ENCODE data around the gene PANX2.
"Not testable (repeated sequence)": the region's sequence is repeated elsewhere in the genome, so short reads cannot be mapped to it uniquely, and the experiment has no call there.

Gene PANX2

DNA sequence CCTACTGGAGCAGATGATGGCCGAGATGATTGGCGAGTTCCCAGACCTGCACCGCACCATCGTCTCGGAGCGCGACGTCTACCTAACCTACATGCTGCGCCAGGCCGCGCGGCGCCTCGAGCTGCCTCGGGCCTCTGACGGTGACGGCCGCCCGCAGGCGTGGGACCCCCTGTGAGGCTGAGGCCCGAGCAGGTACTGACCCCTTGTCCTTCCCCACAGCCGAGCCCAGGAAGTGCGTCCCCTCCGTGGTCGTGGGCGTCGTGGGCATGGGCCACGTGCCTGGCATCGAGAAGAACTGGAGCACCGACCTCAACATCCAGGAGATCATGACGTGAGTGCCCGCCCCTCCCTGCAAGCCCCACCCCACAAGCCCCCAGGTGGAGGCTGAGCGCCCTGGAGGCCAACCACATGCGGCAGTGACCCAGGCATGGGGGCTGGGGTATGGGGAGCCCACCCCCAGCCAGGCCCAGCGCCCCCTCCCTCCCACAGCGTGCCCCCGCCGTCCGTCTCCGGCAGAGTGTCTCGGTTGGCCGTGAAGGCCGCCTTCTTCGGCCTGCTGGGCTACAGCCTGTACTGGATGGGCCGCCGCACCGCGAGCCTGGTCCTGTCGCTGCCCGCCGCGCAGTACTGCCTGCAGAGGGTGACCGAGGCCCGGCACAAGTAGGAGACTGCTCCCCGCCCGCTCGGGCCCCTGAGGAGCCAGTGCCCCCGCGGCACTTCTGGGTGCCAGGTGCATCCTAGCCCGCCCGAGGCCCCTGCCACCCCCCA lies 27.5 kb downstream of the PANX2 start:
- no peak for DNase-seq (ENCODE audit: low read depth in 2 of 2)

DNA sequence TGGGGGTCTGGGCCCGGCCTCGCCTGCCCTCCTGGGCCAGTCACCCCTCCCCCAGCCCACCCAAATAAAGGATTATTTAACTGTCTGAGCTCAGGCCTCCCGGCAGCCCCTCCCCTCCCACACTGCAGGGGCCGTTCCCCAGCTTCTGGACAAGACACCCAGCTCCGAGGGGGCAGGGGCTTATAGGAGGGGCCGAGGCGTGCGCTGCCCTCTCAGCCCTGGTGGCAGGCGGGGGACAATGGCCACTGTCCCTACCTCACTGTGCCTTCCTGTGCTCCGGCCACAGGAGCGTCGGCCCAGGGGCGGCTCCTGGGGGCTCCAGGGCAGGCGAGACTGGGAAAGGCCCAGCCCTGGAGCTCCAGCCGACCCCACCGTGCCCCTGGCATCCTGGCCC lies 28.1 kb downstream of the PANX2 start:
- no peak for DNase-seq (ENCODE audit: low read depth in 2 of 2)

DNA sequence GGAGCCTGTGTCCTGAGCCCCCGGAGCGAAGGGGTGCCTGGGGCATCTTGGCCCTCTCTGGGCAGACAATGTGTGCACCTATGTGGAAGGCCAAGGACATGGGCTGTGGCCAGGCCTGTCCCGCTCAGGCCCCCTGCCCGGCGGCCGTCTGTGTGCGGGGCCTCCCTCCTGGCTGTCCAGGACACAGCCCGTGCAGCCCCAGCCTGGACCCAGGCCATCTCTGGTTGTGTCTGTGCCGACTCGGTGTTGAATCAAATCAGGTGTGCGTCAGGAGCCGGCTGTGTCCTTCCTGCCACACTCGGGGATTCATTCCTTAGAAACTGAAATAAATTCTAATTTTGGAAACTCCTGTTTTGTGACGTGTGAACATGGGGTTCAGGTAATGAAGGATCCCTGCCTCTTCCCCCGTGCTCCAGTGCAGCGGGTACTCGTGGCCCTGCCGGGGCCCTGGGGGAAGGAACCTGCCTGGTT lies 28.8 kb downstream of the PANX2 start:
- DNase-seq (ENCODE audit: low read depth in 2 of 2), result no peak

DNA sequence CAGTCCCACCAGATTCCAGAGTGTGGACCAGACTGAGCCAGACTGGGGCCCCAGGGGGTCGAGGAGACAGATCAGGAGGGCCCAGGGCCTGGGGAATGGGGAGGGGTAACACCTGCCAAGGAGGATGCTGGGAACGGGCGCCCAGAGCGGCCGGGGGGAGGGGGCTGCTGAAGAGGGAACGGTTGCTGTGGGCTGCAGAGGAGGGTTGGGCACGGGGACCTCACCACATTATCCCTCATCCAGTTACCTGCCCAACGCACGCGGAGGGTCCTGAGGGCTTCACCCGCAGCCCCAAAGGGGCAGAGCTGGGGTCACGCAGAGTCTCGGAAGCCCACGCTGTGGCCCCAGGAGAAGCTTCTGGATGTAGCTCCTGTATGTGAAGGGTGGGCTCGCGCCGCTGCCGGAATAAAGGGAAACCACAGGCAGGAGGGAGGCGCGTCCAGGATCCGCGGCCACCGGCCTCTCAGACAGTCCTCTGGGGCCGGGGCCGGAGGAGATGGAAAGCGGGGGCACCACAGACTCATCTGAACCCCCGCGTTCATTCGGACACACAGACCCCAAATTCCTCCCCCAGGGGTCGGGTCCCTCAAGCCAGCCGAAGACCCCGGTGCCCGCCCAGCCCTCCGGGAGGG lies 29.4 kb downstream of the PANX2 start:
- DNase-seq (ENCODE audit: low read depth in 2 of 2), result no peak

DNA sequence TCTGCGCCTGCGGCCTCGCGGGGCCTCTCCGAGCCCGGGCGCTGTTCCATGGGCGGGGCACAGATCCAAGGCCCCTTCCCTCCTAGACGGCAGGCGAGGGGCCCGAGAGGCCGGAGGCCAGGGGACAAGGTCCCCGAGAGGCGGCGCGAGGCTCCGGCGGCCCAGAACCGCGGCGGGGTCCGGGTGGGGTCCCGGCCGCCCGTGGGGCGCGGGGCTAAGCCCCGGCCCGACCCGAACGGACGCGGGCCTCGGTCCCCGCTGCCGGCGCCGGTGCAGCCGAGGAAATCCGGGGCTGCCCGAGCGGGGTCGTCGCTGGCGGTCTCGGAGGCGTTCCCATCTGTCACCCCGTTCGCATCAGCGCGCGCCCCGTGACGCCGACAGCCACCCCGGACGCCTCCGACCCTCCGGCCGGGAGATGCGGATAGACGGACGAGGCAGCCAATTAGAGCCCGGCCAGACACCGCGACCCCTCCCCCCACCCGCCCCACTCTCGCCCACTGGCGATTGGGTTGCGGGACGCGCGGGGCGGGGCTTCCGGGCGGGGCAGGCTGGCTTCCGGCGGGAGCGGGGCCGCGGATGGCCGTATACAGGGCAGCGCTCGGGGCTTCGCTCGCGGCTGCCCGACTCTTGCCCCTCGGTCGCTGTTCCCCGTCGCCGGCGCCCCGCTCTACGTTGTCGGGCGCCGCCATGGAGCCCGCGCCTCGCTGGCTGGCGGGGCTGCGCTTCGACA lies 30.1 kb downstream of the PANX2 start, which contains the start of gene SELENOO:
Gene SELENOO, plus strand, starts transcription at position 551 of the 730 bp plus-strand sequence. Its CDS starts 26 bp downstream, at position 577.
- DNase-seq (ENCODE audit: low read depth in 2 of 2), result peak; percentile 77 to 78

DNA sequence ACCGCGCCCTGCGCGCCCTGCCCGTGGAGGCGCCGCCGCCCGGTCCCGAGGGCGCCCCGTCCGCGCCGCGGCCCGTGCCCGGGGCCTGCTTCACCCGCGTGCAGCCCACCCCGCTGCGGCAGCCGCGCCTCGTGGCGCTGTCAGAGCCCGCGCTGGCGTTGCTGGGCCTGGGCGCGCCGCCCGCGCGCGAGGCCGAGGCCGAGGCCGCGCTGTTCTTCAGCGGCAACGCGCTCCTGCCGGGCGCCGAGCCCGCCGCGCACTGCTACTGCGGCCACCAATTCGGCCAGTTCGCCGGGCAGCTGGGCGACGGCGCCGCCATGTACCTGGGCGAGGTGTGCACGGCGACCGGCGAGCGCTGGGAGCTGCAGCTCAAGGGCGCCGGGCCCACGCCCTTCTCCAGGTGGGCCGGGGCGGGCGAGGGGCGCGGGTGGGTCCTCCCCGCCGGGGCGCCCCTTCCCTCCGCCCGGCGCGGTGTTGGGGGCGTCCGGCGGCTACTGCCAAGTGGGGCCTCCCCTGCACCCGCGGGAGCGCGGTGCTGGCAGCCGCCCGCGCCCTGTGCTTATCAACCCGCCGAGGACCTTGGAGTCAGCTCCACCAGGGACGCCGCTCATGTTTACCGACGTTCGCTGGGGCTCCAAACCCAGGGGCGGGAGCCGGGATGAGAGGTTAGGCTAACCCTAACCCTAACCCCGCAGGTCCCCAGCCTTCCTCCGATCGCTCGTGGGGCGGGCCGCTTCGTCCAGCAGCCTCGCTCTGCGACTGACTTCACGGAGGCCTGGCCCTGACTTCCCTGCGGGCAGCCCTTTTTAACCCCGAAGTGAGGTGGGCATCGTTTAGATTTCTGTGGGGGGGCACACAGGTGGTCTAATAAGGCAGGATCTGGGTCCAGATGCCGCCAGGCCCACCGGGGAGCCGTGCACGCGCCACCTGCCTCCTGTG lies 30.9 kb downstream of the PANX2 start:
- DNase-seq (ENCODE audit: low read depth in 2 of 2), result no peak

DNA sequence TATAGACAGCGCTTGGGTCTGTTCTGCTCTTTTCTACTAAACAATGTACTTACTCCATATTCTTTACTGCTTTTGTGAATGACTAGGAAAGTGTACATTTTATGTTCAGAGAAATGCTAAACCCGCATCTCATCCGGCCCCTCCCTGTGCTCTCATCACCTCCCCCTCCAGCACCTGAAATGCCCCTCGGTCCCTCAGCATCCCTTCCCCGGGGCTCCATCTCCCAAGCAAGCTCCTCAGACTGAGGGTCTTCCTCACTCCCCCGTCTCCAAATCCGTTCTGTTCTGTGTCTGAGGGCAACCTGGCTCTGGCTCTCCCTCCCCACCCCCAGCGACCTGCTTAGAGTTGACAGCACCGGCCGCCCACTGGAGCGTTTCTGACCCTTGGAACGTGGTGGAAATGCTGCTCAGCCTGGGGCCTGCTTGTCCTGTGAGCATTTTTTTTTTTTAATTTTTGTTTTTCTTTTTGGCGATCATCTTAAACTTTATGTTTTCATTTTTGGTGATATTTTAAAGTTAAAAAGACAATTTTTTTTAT lies 31.7 kb downstream of the PANX2 start:
- no peak for DNase-seq (ENCODE audit: low read depth in 2 of 2)

DNA sequence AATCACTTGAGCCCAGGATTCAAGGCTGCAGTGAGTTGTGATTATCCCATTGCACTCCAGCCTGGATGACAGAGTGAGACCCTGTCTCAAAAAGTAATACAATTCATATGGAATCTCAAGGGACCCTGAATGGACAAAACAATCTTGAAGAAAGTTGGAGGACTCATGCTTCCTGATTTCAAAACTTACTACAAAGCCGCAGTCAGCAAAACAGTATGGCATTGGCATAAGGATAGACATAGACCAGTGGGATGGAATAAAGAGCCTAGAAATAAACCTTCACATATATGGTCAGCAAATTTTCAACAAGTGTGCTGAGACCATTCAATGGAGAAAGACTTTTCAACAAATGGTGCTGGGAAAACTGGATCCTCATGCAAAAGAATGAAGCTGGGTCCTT lies 32.8 kb downstream of the PANX2 start:
- DNase-seq (ENCODE audit: low read depth in 2 of 2), result no peak

DNA sequence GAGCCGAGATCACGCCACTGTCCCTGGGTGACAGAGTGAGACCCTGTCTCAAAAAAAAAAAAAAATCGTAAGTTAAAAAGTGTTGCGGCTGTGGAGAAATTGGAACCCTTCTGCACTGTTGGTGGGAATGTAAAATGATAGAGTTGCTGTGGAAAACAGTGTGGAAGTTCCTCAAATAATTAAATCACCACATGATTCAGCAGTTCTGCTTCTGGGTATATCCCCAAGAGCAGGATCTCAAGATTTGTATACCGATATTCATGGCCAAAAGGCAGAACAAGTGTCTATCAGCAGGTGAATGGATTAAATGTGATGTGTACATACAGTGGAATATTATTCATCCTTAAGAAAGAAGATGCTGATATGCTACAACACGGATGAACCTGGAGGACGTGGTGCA lies 34.0 kb downstream of the PANX2 start:
- no peak for DNase-seq (ENCODE audit: low read depth in 2 of 2)

DNA sequence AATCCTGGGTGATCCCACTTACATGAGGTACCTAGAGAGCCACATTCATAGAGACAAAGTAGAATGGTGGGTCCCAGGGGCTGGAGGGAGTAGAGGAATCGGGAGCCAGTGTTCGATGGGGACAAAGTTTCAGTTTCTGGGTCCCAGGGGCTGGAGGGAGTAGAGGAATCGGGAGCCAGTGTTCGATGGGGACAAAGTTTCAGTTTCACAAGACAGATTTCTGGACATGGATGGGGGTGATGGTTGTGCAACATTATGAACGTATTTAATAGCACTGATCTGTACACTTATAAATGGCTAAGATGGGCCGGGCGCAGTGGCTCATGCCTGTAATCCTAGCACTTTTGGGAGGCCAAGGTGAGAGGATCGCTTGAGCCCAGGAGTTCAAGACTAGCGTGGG lies 34.5 kb downstream of the PANX2 start:
- not testable (repeated sequence) for DNase-seq (ENCODE audit: low read depth in 2 of 2)

DNA sequence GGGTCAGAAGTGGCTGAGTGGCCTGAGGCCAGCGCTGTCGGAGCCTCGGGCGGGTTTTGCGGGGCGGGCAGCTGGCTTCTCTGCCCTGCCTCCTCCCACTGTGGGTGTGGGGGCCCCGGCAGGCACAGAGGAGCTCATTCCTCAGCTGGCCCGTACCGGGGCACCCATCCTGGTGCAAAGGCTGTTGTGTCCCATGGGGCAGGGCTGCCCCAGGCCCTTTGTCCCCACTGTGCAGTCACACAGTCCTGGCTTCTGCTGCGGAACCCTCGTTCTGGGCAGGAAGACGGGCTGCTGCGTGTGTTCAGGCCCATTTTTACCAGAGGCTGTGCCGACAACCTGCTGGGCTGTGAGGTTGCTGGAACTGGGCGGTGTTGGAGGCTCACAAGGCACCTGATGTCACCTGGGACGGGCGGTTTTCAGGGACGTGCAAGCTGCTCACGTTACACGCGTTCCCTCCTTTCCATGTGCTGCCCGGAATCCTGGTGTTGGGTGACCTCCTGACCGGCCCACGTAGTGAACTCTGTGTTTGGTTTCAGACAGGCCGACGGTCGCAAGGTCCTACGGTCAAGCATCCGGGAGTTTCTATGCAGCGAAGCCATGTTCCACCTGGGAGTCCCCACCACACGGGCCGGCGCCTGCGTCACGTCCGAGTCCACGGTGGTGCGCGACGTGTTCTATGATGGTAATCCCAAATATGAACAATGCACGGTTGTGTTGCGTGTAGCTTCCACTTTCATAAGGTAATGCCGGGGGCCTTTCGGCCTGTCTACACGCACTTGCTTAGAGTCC lies 35.4 kb downstream of the PANX2 start:
- no peak for DNase-seq (ENCODE audit: low read depth in 2 of 2)

DNA sequence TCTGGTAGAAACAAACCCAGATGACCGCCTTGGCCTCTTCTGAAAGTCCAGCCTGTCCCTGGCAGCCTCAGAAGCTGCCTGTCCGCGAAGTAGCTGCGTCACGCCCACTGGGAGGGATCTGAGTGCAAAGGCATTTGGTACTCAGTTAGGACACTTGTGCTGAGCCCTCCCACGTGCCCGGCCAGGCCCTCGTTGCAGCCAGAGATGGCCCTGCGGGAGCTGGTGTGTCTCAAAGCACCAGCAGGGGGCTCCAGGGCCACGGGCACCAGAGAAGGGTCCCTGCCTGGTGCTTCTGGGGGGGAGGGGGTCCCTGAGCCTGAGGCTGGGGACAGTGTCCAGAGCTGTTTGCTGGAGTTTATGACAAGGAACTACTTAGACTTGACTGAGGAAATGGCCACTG lies 36.1 kb downstream of the PANX2 start:
- no peak for DNase-seq (ENCODE audit: low read depth in 2 of 2)

DNA sequence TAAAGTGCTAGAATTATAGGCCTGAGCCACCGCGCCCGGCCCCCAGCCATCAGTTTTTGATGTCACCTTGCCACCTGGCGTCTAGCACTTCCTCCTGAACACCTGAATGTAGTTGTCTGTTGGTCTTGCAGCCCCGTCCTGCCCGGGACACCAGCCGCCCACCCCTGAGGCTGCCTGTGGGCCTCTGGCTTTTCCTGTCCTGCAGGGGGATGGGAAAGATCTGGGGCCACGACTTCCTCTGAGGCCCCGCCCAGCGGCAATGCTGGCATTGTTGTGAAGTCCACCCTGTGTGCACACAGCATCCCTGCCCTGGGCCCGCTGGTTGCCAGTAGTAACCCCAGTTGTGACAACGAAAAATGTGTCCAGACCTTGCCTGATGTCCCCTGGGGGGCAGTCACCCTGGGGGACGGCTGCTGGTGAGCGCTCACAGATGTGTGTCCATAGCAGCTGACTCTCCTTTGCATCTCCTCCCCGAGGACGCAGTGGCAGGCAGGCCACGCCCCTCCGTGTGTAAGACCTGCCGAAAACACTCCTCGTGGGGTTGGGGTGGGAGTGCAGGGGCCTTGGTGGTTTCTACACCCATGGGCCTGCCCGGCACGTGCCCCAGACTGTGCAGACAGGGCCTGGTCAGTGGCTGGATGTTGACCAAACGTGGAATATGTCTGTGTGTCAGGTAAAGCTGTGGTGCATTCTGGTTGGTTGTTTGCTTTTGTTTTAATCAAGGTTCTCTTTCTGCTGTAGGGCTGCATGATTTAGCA lies 37.0 kb downstream of the PANX2 start:
- no peak for DNase-seq (ENCODE audit: low read depth in 2 of 2)

DNA sequence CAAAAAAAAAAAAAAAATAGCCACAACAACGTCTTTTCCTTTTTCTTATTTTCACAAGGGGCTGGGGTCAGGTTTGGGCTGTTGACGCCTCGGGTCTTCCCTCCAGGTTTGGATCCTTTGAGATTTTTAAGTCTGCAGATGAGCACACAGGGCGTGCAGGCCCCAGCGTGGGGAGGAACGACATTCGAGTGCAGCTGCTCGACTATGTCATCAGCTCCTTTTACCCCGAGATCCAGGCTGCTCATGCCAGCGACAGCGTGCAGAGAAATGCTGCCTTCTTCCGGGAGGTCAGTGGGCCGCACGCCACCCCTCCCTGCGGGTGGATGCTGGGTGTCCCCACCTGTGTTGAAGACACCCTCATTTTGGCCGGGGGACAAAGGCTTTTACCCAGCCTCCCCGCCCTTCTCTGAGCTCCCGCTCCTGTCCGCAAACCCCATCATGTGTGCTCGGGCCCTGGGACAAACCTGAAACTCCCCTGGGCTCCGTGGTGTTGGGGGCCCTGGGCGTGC lies 38.0 kb downstream of the PANX2 start:
- DNase-seq (ENCODE audit: low read depth in 2 of 2), result no peak

DNA sequence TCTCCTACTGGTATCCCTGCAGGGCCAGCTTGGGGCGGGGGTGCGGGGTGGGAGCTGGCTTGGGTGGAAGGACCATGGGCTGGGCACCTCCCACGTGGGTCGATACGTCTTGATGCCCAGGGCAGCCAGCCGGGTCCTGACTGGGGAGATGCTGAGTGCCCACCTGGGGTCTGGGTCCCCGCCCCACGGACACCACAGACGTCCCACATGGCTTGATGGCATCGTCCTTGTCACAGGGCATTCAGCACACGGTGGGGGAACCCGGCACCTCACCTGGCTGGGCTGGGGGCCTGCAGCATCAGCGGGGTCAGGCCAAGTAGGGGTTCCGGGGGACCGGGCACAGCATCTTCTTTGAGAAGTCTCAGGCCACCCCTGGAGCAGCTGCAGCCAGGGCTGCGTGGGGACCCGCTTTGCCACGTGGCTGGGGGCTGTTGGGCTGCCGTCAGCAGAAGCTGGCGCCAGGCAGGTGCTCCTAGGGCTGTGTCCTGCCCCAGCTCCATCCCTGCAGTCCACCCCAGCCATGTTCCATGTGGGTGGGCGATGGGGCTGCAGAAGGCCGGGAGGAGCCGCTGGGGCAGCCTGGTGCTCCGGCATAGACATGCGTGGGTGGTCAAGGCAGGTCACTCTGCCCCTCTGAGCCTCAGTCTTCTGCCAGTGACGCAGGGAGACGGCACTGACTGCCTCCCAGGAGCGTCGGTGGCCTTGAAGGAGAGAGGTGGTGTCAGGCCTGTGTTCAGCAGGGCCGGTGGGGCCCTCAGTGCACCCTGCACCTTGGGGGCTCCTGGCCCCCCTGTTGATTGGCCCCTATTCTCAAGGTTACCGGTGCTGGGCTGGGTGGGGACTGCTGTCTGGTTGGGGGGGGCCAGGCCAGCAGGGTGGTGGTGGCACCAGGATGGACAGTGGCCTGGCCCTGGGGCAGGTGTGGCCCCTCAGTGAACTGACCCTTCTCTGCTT lies 38.7 kb downstream of the PANX2 start:
- no peak for DNase-seq (ENCODE audit: low read depth in 2 of 2)

DNA sequence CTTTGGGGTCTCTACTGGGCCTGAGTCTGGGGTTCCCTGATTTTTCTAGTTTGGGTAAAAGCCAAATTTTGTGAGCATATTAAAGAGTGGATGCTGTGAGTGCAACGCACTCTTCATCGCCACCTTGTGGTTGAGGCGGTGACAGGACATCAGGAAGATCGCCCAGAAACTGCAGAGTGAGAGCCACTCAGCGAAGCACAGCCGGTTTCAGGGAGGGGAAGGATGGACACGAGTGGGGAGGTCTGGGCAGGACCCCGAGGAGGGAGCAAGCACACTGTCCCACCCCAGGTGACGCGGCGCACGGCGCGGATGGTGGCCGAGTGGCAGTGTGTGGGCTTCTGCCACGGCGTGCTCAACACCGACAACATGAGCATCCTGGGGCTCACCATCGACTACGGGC lies 39.4 kb downstream of the PANX2 start:
- DNase-seq (ENCODE audit: low read depth in 2 of 2), result peak; percentile 31 to 38

DNA sequence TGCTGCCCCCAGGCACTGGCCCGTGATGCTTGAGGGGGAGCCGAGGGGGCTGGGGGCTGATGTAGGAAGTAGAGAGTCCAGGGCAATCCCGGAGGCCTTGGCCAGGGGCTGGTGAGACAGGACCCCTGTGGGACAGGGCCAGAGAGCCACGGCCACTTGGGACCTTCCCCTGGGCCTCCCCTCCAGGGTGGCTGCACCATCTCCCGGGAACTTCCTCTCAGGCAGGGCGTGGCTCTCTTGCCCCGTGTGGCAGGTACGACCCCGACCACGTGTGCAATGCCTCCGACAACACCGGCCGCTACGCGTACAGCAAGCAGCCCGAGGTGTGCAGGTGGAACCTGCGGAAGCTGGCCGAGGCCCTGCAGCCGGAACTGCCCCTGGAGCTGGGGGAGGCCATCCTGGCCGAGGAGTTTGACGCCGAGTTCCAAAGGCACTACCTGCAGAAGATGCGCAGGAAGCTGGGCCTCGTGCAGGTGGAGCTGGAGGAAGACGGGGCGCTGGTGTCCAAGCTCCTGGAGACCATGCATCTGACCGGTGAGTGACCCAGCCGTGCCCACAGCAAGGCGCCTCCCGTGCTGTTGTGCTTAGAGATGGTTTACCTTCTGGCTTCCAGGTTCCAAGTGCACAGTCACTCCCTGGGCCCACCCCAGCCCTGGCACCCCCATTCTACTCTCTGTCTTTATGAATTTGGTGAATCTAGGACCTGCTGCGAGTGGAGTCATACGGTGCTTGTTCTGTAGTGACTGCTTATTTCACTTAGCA lies 40.0 kb downstream of the PANX2 start:
- DNase-seq (ENCODE audit: low read depth in 2 of 2), result no peak

DNA sequence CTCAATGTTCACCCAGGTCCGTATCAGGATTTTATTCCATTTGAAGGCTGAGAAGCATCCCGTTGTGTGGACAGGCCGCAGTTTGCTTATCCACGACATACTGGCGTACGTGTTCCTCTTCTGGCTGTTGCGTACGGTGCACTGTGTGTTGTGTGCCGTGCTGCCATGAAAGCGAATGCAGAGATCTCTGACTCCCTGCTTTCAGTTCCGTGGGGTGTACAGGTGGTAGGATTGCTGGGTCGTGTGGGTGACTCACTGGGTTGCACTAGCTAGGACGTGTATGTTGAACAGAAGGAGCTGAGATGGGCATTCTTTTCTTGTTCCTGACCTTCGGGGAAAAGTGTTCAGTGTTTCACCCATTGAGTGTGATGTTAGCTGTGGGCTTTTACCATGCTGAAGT lies 40.6 kb downstream of the PANX2 start:
- no peak for DNase-seq (ENCODE audit: low read depth in 2 of 2)
